A549 (cell line): ENCODE data around the gene BHLHE23. TPM values are rescaled to one million over a fixed set of nuclear protein-coding genes. Genes with fewer than 3 reads are reported as not detected.

Source experiments
- ATAC-seq, 2 experiments: fragments of 200-7000 bp in 1 of 2; fragments of >200 bp in 1 of 2; cut with Nextera tagmentation in 1 of 2; cut with Tn5 transposase in 1 of 2; 3 replicates each; pipeline versions ENCODE4 v1.8.0 to v1.9.1; 2018 to 2020; ENCODE audit warnings: mild to moderate bottlenecking in 1 of 2, moderate library complexity in 1 of 2
- CTCF ChIA-PET: fragments of 300-600 bp; sonication (Branson Sonifier 250); formaldehyde crosslinking; extraction: SDS; loops from one replicate; lab custom pipeline; 2021; ENCODE audit warnings: antibody characterized with exemption, inconsistent platforms; lab: Yijun Ruan, JAX
- POLR2A ChIA-PET: fragments of 350-600 bp; formaldehyde crosslinking; extraction: SDS; loops from one replicate; lab custom pipeline; 2021; ENCODE audit warnings: antibody characterized with exemption, inconsistent platforms; lab: Yijun Ruan, JAX
- DNase-seq, 2 experiments: peaks; one replicate each; pipeline versions ENCODE4 v3.0.0 to v3.0.0-alpha.2; 2011 to 2016; ENCODE audit warnings: low read depth in 1 of 2, low spot score in 1 of 2
- FAIRE-seq: peaks from 2 replicates; lab custom pipeline; 2011; peaks lifted over from hg19 to GRCh38; lab: Jason Lieb, UNC
- H3K27ac ChIP-seq, 2 experiments: fragments of >200 bp; sonication (Bioruptor Twin); formaldehyde crosslinking; 3 replicates each; pipeline ENCODE4 v1.5.1; 2016 to 2017
- H3K4me1 ChIP-seq: fragments of >200 bp; sonication (Bioruptor Twin); formaldehyde crosslinking; 3 replicates; pipeline ENCODE4 v1.6.1; 2016
- H3K4me2 ChIP-seq: fragments of >200 bp; sonication (Bioruptor Twin); formaldehyde crosslinking; 3 replicates; pipeline ENCODE4 v1.6.1; 2016
- H3K4me3 ChIP-seq: fragments of >200 bp; sonication (Bioruptor Twin); formaldehyde crosslinking; 3 replicates; pipeline ENCODE4 v1.5.1; 2016
- H3K9me3 ChIP-seq: fragments of >200 bp; sonication (Bioruptor Twin); formaldehyde crosslinking; 3 replicates; pipeline ENCODE4 v1.6.1; 2016
- CBX2 ChIP-seq: fragments of 200-600 bp; sonication (generic); IDR thresholded peaks from 2 replicates; pipeline ENCODE4 v1.6.1; 2016; ENCODE audit warnings: low read depth, mild to moderate bottlenecking, borderline replicate concordance
- CEBPB ChIP-seq, 2 experiments: fragments of >200 bp in 1 of 2; sonication (Bioruptor Twin) in 1 of 2; formaldehyde crosslinking in 1 of 2; IDR thresholded peaks; 2 replicates each; pipeline ENCODE4 v1.6.1; 2012 to 2016
- CHD2 ChIP-seq: fragments of 150-350 bp; IDR thresholded peaks from 2 replicates; pipeline ENCODE4 v1.6.1; 2014; ENCODE audit warnings: low read length; ENCODE audit not compliant: partially characterized antibody
- EHF ChIP-seq: fragments of 250-450 bp; sonication (Bioruptor Pico); IDR thresholded peaks from 2 replicates; pipeline ENCODE4 v1.5.0; 2020; ENCODE audit warnings: mild to moderate bottlenecking
- GATA3 ChIP-seq: IDR thresholded peaks from 2 replicates; pipeline ENCODE4 v1.6.1; 2012; ENCODE audit warnings: borderline replicate concordance
- JUNB ChIP-seq: fragments of >200 bp; sonication (Bioruptor Twin); formaldehyde crosslinking; IDR thresholded peaks from 2 replicates; pipeline ENCODE4 v1.6.1; 2016
- MAFK ChIP-seq: fragments of 450-650 bp; IDR thresholded peaks from 2 replicates; pipeline ENCODE4 v1.6.1; 2014; ENCODE audit not compliant: partially characterized antibody
- NFE2L2 ChIP-seq: fragments of 150-350 bp; conservative IDR thresholded peaks from 2 replicates; pipeline ENCODE4 v1.6.1; 2014; ENCODE audit warnings: low read length
- RCOR1 ChIP-seq: fragments of 150-350 bp; IDR thresholded peaks from 2 replicates; pipeline ENCODE4 v1.6.1; 2014; ENCODE audit warnings: antibody characterized with exemption, low read length, low read depth
- RFX5 ChIP-seq: fragments of 450-650 bp; IDR thresholded peaks from 2 replicates; pipeline ENCODE4 v1.7.1; 2014; ENCODE audit warnings: antibody characterized with exemption, mild to moderate bottlenecking, moderate library complexity
- RNF2 ChIP-seq: fragments of 200-600 bp; sonication (generic); IDR thresholded peaks from 2 replicates; pipeline ENCODE4 v1.6.1; 2016; ENCODE audit warnings: low read depth, mild to moderate bottlenecking, antibody characterized with exemption, moderate library complexity, borderline replicate concordance
- SMC3 ChIP-seq: fragments of >200 bp; sonication (Bioruptor Twin); formaldehyde crosslinking; IDR thresholded peaks from 3 replicates; pipeline ENCODE4 v1.6.1; 2018; ENCODE audit warnings: inconsistent platforms
- SREBF2 ChIP-seq: fragments of 450-650 bp; IDR thresholded peaks from 2 replicates; pipeline ENCODE4 v1.6.1; 2014; ENCODE audit warnings: mild to moderate bottlenecking, moderate library complexity
- ZC3H11A ChIP-seq: fragments of 450-650 bp; IDR thresholded peaks from 2 replicates; pipeline ENCODE4 v1.6.1; 2014; ENCODE audit warnings: antibody characterized with exemption, mild to moderate bottlenecking
- ZFP36 ChIP-seq: fragments of 450-650 bp; IDR thresholded peaks from 2 replicates; pipeline ENCODE4 v1.6.1; 2014; ENCODE audit warnings: borderline replicate concordance; ENCODE audit not compliant: partially characterized antibody
- ZNF302 ChIP-seq: fragments of 250-450 bp; sonication (Bioruptor Pico); IDR thresholded peaks from 2 replicates; pipeline ENCODE4 v1.9.0; 2021; ENCODE audit warnings: inconsistent platforms, mild to moderate bottlenecking, moderate library complexity
- WGBS: methylation state at CpG from one replicate; pipeline ENCODE4 v1.1.6; 2017; ENCODE audit errors: missing lambda C conversion rate; 5-methylcytosine and 5-hydroxymethylcytosine counted together
- polyA plus RNA-seq, 4 experiments: library from polyadenylated mRNA; depleted of rRNA in 3 of 4; stranded (reverse); fragments of >200 nt; fragmentation: RNase III in 1 of 4; extraction: RNeasy Plus Mini Kit Qiagen cat#74134 plus additional on column Dnase treatment in 1 of 4; gene quantifications; 2 replicates in 3 of 4; 3 replicates in 1 of 4; pipeline ENCODE4 v1.2.3, GENCODE V29; 2011 to 2017
- TF ChIP-seq, protein P1 (sequence below): fragments of 250-450 bp; sonication (Bioruptor Pico); IDR thresholded peaks from 2 replicates; pipeline ENCODE4 v1.5.0; 2020; ENCODE audit warnings: low read depth, mild to moderate bottlenecking, moderate library complexity
- TF ChIP-seq, protein P2 (sequence below): IDR thresholded peaks from 2 replicates; pipeline ENCODE4 v1.6.1; 2012
- TF ChIP-seq, protein P3 (sequence below): fragments of >200 bp; sonication (Bioruptor Twin); formaldehyde crosslinking; IDR thresholded peaks from 3 replicates; pipeline ENCODE4 v1.6.1; 2016

Gene BHLHE23
- polyA plus RNA-seq, 2 of the 4 experiments (the other 2 are of a cell fraction) = not detected

DNA sequence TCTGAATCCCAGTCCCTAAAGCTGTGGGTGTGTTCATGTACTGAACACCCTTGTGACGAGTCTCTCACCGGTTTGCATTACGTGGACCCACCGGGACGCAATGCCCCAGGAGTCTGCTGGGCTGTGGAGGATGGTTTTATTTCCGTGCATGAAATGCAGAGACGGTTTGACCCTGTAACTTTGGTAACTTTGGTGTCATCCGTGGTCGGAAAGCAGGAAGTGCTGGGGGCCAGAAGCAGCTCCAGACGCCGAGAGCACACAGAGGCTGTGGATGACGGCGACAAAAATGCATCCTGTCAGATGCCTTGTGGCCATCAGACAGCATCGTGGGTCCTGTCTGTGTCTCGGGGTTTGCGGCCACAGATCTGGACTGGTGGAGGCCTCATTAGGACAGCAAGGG is 7.2 kb downstream of the BHLHE23 start:
- no peak overlapping the region for H3K4me2 ChIP-seq
- FAIRE-seq = no peak
- no peaks in the 10 kb centered on the region for H3K9me3 ChIP-seq
- no peaks in the 10 kb centered on the region for H3K4me1 ChIP-seq
- no peak for ATAC-seq
- WGBS = 44% methylated on average over 15 of the region's 16 CpGs
- no peak overlapping the region for H3K27ac ChIP-seq
- CTCF ChIA-PET = interaction anchor here (2.8 kb wide), 1 partner anchor 9 kb away, joined by 16 read pairs; no protein-coding TSS in a partner anchor
- no peak overlapping the region for H3K4me3 ChIP-seq
- POLR2A ChIA-PET = no interaction called here
- no peak for DNase-seq
- TF ChIP-seq RFX5 (no peak), SREBF2 (no peak), GATA3 (no peak), MAFK (no peak), CEBPB (IDR thresholded peaks at IDR 0.05) (no peak), JUNB (no peak), NFE2L2 (no peak), CHD2 (no peak), ZNF302 (CRISPR knock-in tag) (no peak), EHF (no peak), ZFP36 (no peak), SMC3 (no peak)
- TF ChIP-seq, protein P1, sequence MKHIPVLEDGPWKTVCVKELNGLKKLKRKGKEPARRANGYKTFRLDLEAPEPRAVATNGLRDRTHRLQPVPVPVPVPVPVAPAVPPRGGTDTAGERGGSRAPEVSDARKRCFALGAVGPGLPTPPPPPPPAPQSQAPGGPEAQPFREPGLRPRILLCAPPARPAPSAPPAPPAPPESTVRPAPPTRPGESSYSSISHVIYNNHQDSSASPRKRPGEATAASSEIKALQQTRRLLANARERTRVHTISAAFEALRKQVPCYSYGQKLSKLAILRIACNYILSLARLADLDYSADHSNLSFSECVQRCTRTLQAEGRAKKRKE (CRISPR knock-in tag) = no peak

DNA sequence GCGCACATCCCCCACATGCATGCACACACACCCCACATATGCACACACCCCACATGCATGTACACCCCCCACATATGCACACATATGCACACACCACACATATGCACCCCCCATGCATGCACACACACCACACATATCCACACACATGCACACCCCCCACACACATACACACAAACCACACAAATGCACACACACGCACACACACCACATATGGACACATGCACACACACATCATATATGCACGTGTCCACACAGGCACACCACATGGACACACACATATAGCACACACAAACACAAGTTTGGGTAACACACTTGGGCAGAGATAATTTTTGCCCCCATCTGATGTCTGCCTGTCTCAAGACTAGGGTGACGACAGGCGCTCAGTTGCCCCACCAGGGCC is 8.3 kb downstream of the BHLHE23 start:
- no peak overlapping the region for H3K4me2 ChIP-seq
- H3K9me3 ChIP-seq = no peaks in the 10 kb centered on the region
- no peak overlapping the region for H3K27ac ChIP-seq
- DNase-seq (no peak), ATAC-seq (no peak), FAIRE-seq (no peak)
- WGBS = 40% methylated on average over 5 of the region's 5 CpGs
- H3K4me3 ChIP-seq = no peak overlapping the region
- CTCF ChIA-PET = no interaction called here
- TF ChIP-seq, protein P2, sequence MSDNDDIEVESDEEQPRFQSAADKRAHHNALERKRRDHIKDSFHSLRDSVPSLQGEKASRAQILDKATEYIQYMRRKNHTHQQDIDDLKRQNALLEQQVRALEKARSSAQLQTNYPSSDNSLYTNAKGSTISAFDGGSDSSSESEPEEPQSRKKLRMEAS = no peak
- no peak for TF ChIP-seq RCOR1
- TF ChIP-seq, all 56 proteins: peak for 0
- H3K4me1 ChIP-seq = no peaks in the 10 kb centered on the region
- POLR2A ChIA-PET = no interaction called here

DNA sequence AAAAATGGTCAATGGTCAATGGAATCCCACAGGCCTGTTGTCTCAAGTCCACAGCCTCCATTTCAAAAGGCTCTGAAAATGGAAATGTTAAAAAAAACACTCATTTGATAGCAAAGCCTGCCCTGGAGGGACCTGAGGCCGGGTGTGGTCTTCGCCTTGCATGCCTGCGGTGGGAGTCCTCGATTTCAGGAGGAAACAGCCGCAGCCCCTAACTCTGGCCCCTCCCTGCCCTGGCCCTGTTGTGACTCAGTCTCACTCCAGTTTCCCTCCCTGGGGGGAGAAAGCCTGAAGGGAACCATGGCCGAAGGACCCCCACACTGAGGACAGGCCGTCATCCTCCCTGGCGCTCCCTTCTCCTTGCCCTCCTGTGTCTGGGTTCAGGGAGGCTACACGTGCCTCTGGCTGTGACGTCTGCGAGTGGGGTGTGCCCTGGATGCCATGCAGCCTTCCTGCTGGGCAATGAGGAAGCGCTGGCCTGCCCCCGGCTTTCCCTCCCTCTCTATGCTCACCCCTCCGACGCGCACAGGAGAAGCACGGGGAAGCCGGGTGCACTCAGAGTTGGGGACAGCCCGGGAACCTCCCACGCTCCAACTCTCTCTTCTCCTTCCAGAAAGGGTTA is 9.2 kb downstream of the BHLHE23 start:
- 49% methylated on average over 20 of the region's 20 CpGs for WGBS
- no peaks in the 10 kb centered on the region for H3K4me1 ChIP-seq
- FAIRE-seq (no peak), DNase-seq (no peak), ATAC-seq (no peak; a peak in 2 of 6 replicates)
- H3K4me3 ChIP-seq = no peak overlapping the region
- no peaks in the 10 kb centered on the region for H3K9me3 ChIP-seq
- H3K27ac ChIP-seq = no peak overlapping the region
- POLR2A ChIA-PET = no interaction called here
- CTCF ChIA-PET = interaction anchor here (7.5 kb wide), 1 partner anchor 11 kb away, joined by 44 read pairs; no protein-coding TSS in a partner anchor
- TF ChIP-seq RFX5 = no peak
- TF ChIP-seq, protein P2 = no peak
- no peak for TF ChIP-seq ZC3H11A
- TF ChIP-seq NFE2L2 = no peak
- no peak for TF ChIP-seq RNF2
- no peak for TF ChIP-seq CBX2
- no peak overlapping the region for H3K4me2 ChIP-seq

DNA sequence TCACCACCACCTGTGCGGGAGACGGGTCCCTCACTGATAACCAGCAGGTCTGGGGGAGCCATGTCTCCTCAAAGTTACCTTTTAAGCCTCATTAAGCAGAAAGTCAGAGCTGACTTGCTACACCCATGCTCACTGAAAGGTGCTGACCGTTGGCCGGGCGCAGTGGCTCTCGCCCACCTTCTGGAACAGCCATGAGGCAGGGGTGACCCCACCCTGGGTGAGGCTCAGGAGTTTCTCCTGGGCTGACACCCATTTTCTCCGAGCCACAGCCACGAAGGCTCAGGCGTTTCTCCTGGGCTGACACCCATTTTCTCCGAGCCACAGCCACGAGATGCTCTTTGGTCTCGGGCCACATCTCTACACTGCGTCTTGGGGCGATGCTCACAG is 10.2 kb downstream of the BHLHE23 start:
- no peak overlapping the region for H3K4me3 ChIP-seq
- no peak overlapping the region for H3K4me2 ChIP-seq
- no peaks in the 10 kb centered on the region for H3K9me3 ChIP-seq
- TF ChIP-seq, protein P3, sequence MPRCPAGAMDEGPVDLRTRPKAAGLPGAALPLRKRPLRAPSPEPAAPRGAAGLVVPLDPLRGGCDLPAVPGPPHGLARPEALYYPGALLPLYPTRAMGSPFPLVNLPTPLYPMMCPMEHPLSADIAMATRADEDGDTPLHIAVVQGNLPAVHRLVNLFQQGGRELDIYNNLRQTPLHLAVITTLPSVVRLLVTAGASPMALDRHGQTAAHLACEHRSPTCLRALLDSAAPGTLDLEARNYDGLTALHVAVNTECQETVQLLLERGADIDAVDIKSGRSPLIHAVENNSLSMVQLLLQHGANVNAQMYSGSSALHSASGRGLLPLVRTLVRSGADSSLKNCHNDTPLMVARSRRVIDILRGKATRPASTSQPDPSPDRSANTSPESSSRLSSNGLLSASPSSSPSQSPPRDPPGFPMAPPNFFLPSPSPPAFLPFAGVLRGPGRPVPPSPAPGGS = no peak
- H3K4me1 ChIP-seq = no peaks in the 10 kb centered on the region
- H3K27ac ChIP-seq = no peak overlapping the region
- CTCF ChIA-PET = interaction anchor here (7.5 kb wide), 1 partner anchor 12 kb away, joined by 44 read pairs; no protein-coding TSS in a partner anchor
- FAIRE-seq (no peak), DNase-seq (no peak), ATAC-seq (no peak)
- POLR2A ChIA-PET = no interaction called here
- WGBS = 59% methylated on average over 14 of the region's 14 CpGs
